ENCODE measurements around the gene PLA2G4E. TPM values are rescaled to one million over a fixed set of nuclear protein-coding genes. Genes with fewer than 3 reads are reported as not detected.

Gene PLA2G4E
- total and polyA plus RNA-seq, 2 of the 13 experiments (the other 11 are each of a cell fraction or from before 2014, with no cell fraction given) = not detected

DNA sequence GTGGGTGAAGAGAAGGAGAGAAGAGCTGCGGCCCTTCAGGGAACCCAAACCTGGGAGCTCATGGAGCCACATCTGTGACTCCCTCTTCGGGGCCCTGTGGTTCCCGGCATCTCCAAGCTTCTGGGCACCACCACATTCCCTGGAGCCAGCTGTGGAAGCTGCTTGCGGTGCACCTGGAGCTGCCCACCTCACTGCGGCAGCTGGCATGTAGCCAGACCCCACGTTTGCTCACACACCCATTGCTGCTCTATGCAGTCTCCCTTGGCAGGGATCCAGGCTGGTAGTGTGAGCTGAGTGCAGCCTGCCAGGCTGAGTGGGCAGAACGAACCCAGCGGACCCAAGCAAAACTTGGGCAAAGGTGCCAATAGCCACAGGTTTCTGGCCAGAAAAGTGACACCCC, 16.8 kb upstream of the PLA2G4E start:
- H3K4me3 ChIP-seq (replicated peaks in 1 of 3; ENCODE audit: insufficient read depth in 1 of 3, low read depth in 2 of 3, low read length in 3 of 3) = no peak overlapping the region
- H3K36me3 ChIP-seq (replicated peaks in 1 of 2; ENCODE audit: control insufficient read depth in 1 of 2, insufficient read depth in 2 of 2, low read length in 2 of 2) = no peaks in the 10 kb centered on the region
- no peaks in the 10 kb centered on the region for H3K9me3 ChIP-seq (ENCODE audit: low read length)
- no peak overlapping the region for H3K9ac ChIP-seq (ENCODE audit: insufficient read depth, low read depth, low read length)
- peaks cover 31% of the 10 kb centered on the region for H3K4me1 ChIP-seq (ENCODE audit: insufficient read depth, low read length)
- no peak overlapping the region for H2AFZ ChIP-seq (ENCODE audit: low read length)
- WGBS (ENCODE audit: low lambda C conversion rate) = 68% methylated on average over 5 of the region's 8 CpGs
- H3K27me3 ChIP-seq (ENCODE audit: control insufficient read depth in 1 of 2, insufficient read depth in 2 of 2, low read length in 2 of 2) = no peaks in the 10 kb centered on the region; a peak in 1 of 5 replicates
- CTCF ChIA-PET (ENCODE audit: low intra/inter-chr PET ratio, low total read pairs) = no interaction called here
- H3K79me2 ChIP-seq (ENCODE audit: insufficient read depth, low read length) = no peaks in the 10 kb centered on the region
- no peak for DNase-seq (ENCODE audit: low spot score)
- no peaks in the 10 kb centered on the region for H4K20me1 ChIP-seq (ENCODE audit: insufficient read depth, low read length)
- no peak for FAIRE-seq
- no peak for TF ChIP-seq MXD4 (CRISPR knock-in tag; IDR thresholded peaks at IDR 0.05)
- TF ChIP-seq DR1 (CRISPR knock-in tag; IDR thresholded peaks at IDR 0.05) = no peak
- TF ChIP-seq, protein P1, sequence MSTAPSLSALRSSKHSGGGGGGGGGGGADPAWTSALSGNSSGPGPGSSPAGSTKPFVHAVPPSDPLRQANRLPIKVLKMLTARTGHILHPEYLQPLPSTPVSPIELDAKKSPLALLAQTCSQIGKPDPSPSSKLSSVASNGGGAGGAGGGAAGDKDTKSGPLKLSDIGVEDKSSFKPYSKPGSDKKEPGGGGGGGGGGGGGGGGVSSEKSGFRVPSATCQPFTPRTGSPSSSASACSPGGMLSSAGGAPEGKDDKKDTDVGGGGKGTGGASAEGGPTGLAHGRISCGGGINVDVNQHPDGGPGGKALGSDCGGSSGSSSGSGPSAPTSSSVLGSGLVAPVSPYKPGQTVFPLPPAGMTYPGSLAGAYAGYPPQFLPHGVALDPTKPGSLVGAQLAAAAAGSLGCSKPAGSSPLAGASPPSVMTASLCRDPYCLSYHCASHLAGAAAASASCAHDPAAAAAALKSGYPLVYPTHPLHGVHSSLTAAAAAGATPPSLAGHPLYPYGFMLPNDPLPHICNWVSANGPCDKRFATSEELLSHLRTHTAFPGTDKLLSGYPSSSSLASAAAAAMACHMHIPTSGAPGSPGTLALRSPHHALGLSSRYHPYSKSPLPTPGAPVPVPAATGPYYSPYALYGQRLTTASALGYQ (CRISPR knock-in tag; IDR thresholded peaks at IDR 0.05) = no peak
- TF ChIP-seq ZNF329 (CRISPR knock-in tag; IDR thresholded peaks at IDR 0.05; ENCODE audit: low read depth) = no peak
- no peak for TF ChIP-seq NR2F1 (CRISPR knock-in tag; IDR thresholded peaks at IDR 0.05)
- TF ChIP-seq, protein P2, sequence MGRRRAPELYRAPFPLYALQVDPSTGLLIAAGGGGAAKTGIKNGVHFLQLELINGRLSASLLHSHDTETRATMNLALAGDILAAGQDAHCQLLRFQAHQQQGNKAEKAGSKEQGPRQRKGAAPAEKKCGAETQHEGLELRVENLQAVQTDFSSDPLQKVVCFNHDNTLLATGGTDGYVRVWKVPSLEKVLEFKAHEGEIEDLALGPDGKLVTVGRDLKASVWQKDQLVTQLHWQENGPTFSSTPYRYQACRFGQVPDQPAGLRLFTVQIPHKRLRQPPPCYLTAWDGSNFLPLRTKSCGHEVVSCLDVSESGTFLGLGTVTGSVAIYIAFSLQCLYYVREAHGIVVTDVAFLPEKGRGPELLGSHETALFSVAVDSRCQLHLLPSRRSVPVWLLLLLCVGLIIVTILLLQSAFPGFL (CRISPR knock-in tag; IDR thresholded peaks at IDR 0.05) = no peak
- no peak for TF ChIP-seq POGZ (CRISPR knock-in tag; IDR thresholded peaks at IDR 0.05)
- TF ChIP-seq, protein P3, sequence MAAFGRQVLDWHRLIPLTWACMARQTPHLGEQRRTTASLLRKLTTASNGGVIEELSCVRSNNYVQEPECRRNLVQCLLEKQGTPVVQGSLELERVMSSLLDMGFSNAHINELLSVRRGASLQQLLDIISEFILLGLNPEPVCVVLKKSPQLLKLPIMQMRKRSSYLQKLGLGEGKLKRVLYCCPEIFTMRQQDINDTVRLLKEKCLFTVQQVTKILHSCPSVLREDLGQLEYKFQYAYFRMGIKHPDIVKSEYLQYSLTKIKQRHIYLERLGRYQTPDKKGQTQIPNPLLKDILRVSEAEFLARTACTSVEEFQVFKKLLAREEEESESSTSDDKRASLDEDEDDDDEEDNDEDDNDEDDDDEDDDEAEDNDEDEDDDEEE (CRISPR knock-in tag; IDR thresholded peaks at IDR 0.05) = no peak
- TF ChIP-seq ZNF883 (CRISPR knock-in tag; IDR thresholded peaks at IDR 0.05; ENCODE audit: not compliant biosample characterization) = no peak
- TF ChIP-seq TARDBP (CRISPR knock-in tag; IDR thresholded peaks at IDR 0.05) = no peak
- no peak for TF ChIP-seq MAFK (conservative IDR thresholded peaks at IDR 0.05 in 1 of 2, IDR thresholded peaks at IDR 0.05 in 1 of 2; ENCODE audit: low read length in 2 of 2)
- TF ChIP-seq, protein P4, sequence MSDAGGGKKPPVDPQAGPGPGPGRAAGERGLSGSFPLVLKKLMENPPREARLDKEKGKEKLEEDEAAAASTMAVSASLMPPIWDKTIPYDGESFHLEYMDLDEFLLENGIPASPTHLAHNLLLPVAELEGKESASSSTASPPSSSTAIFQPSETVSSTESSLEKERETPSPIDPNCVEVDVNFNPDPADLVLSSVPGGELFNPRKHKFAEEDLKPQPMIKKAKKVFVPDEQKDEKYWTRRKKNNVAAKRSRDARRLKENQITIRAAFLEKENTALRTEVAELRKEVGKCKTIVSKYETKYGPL (CRISPR knock-in tag; IDR thresholded peaks at IDR 0.05) = no peak
- TF ChIP-seq TBP (CRISPR knock-in tag; IDR thresholded peaks at IDR 0.05) = no peak
- no peak for TF ChIP-seq ISX (CRISPR knock-in tag; conservative IDR thresholded peaks at IDR 0.05)
- no peak for TF ChIP-seq KDM3A (CRISPR knock-in tag; IDR thresholded peaks at IDR 0.05; ENCODE audit: low read depth)
- TF ChIP-seq, protein P5, sequence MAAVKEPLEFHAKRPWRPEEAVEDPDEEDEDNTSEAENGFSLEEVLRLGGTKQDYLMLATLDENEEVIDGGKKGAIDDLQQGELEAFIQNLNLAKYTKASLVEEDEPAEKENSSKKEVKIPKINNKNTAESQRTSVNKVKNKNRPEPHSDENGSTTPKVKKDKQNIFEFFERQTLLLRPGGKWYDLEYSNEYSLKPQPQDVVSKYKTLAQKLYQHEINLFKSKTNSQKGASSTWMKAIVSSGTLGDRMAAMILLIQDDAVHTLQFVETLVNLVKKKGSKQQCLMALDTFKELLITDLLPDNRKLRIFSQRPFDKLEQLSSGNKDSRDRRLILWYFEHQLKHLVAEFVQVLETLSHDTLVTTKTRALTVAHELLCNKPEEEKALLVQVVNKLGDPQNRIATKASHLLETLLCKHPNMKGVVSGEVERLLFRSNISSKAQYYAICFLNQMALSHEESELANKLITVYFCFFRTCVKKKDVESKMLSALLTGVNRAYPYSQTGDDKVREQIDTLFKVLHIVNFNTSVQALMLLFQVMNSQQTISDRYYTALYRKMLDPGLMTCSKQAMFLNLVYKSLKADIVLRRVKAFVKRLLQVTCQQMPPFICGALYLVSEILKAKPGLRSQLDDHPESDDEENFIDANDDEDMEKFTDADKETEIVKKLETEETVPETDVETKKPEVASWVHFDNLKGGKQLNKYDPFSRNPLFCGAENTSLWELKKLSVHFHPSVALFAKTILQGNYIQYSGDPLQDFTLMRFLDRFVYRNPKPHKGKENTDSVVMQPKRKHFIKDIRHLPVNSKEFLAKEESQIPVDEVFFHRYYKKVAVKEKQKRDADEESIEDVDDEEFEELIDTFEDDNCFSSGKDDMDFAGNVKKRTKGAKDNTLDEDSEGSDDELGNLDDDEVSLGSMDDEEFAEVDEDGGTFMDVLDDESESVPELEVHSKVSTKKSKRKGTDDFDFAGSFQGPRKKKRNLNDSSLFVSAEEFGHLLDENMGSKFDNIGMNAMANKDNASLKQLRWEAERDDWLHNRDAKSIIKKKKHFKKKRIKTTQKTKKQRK (IDR thresholded peaks at IDR 0.05; ENCODE audit: low read length) = no peak
- POLR2A ChIA-PET = interaction anchor here (0.7 kb wide), 1 partner anchor 77 kb away, joined by 3 read pairs; no protein-coding TSS in a partner anchor
- ATAC-seq = no peak
- intact Hi-C loops (cut with micrococcal nuclease; ENCODE audit: unreplicated experiment) = no loop called here
- H3K27ac ChIP-seq (ENCODE audit: extremely low read length, insufficient read depth, low read length) = no peak overlapping the region
- in situ Hi-C loops (cut with HindIII; ENCODE audit: extremely low pct_ligation_motif_present, low pct_unique_long_range_greater_than_20kb) = no loop called here
- no peak overlapping the region for H3K4me2 ChIP-seq (ENCODE audit: low read depth, low read length)
- no TSS peak for BruUV-seq (replicated peaks)

Data from HepG2 (cell line).